ENCODE results near the gene TOX2. TPM values are rescaled to one million over a fixed set of nuclear protein-coding genes. Genes with fewer than 3 reads are reported as not detected.

Gene TOX2
- total and polyA plus RNA-seq, 2 of the 8 experiments (the other 6 are each of a cell fraction or from before 2014, with no cell fraction given) = 1.8 to 3.4 TPM

GRCh38 chr20:44014807-44015732 lies 100.4 kb downstream of the TOX2 start:
- Histone ChIP-seq H3K23me2 (ENCODE audit: low read depth, low read length) (no peaks in the 10 kb centered on the region), H3K9ac (replicated peaks in 1 of 4; ENCODE audit: extremely low read depth in 1 of 4, low read depth in 3 of 4, low read length in 3 of 4) (no peak overlapping the region), H3K36me3 (ENCODE audit: control insufficient read depth in 2 of 4, insufficient read depth in 4 of 4, low read length in 3 of 4) (no peaks in the 10 kb centered on the region), H2BK12ac (ENCODE audit: low read depth, low read length) (no peak overlapping the region), H3K4me3 (ENCODE audit: extremely low read depth in 1 of 4, insufficient read depth in 2 of 4, low read depth in 3 of 4, low read length in 4 of 4) (no peak overlapping the region), H3K56ac (replicated peaks; ENCODE audit: insufficient read length, low read depth, low read length) (no peak overlapping the region), H3K9me3 (ENCODE audit: insufficient read depth in 2 of 2, low read depth in 1 of 2, low read length in 1 of 2) (no peaks in the 10 kb centered on the region), H3K79me2 (ENCODE audit: control insufficient read depth in 1 of 2, insufficient read depth in 2 of 2, low read length in 2 of 2) (no peaks in the 10 kb centered on the region), H2AFZ (ENCODE audit: low read length) (no peak overlapping the region), H3K27me3 (replicated peaks in 1 of 4; ENCODE audit: control insufficient read depth in 3 of 4, extremely low read depth in 1 of 4, insufficient read depth in 3 of 4, low read length in 3 of 4) (no peaks in the 10 kb centered on the region), H3K79me1 (ENCODE audit: low read depth, low read length) (no peaks in the 10 kb centered on the region), H4K20me1 (replicated peaks in 1 of 2; ENCODE audit: control insufficient read depth in 1 of 2, insufficient read depth in 2 of 2, low read length in 2 of 2) (no peaks in the 10 kb centered on the region), H2AK5ac (ENCODE audit: low read depth, low read length) (no peak overlapping the region), H3K14ac (ENCODE audit: insufficient read length) (no peak overlapping the region), H3K4me2 (ENCODE audit: insufficient read depth in 1 of 2, low read depth in 2 of 2, low read length in 2 of 2) (no peak overlapping the region), H3K27ac (ENCODE audit: low read depth, low read length) (no peak overlapping the region), H4K91ac (replicated peaks; ENCODE audit: insufficient read length, low read length) (no peak overlapping the region), H3K4ac (replicated peaks; ENCODE audit: insufficient read length, low read depth, low read length) (no peak overlapping the region), H4K5ac (ENCODE audit: insufficient read length, low read depth, low read length) (no peak overlapping the region), H4K8ac (ENCODE audit: extremely low read depth, insufficient read depth, low read length) (no peak overlapping the region), H2BK5ac (ENCODE audit: low read depth, low read length) (no peak overlapping the region), H2BK15ac (ENCODE audit: low read length) (no peak overlapping the region), H3K18ac (ENCODE audit: extremely low read depth, low read length) (no peak overlapping the region), H3K23ac (ENCODE audit: insufficient read length) (no peak overlapping the region), H2BK120ac (replicated peaks; ENCODE audit: low read depth, low read length) (no peak overlapping the region), H3K4me1 (replicated peaks in 1 of 4; ENCODE audit: control insufficient read depth in 3 of 4, insufficient read depth in 4 of 4, low read length in 3 of 4) (0 out of 7 replicates have a peak, but pooled peaks cover 0 to 2% (median 0%) of the 10 kb centered on the region in 4 experiments), H2BK20ac (ENCODE audit: low read length) (0 out of 2 replicates have a peak overlapping the region, but pooled peaks have one; percentile 37)
- no peak for DNase-seq (ENCODE audit: low read depth in 1 of 2, low spot score in 2 of 2)
- 89% methylated on average over 17 of the region's 17 CpGs; no CpG with 5 or more reads in 1 of the 2 experiments for WGBS, 2 experiments (ENCODE audit: extremely low coverage in 1 of 2, insufficient coverage in 1 of 2, insufficient read length in 1 of 2, insufficient replicate concordance in 2 of 2, low coverage in 1 of 2, low lambda C conversion rate in 2 of 2, missing lambda C conversion rate in 1 of 2)
- ChIA-PET CTCF (ENCODE audit: partially characterized antibody) (interaction anchor here (0.7 kb wide), 1 partner anchor 21 kb away, joined by 3 read pairs; no protein-coding TSS in a partner anchor), POLR2A (ENCODE audit: partially characterized antibody) (interaction anchor here (0.7 kb wide), 1 partner anchor 497 kb away, joined by 3 read pairs; no protein-coding TSS in a partner anchor)
- no peak for FAIRE-seq
- TF ChIP-seq HDAC6 (IDR thresholded peaks at IDR 0.05; ENCODE audit: low read depth, low read length) (no peak), SP2 (IDR thresholded peaks at IDR 0.05; ENCODE audit: low read length) (no peak), E2F6 (IDR thresholded peaks at IDR 0.05) (no peak), NRF1 (IDR thresholded peaks at IDR 0.05; ENCODE audit: low read depth, low read length) (no peak), CBX5 (IDR thresholded peaks at IDR 0.05; ENCODE audit: low read depth, low read length) (no peak), TAF7 (optimal IDR thresholded peaks at IDR 0.05; ENCODE audit: borderline replicate concordance, low read depth, low read length) (no peak), CTBP2 (IDR thresholded peaks at IDR 0.05; ENCODE audit: borderline replicate concordance, insufficient read depth, insufficient read length, low read length) (no peak), POU5F1 (IDR thresholded peaks at IDR 0.05; ENCODE audit: low read depth, low read length) (no peak), CHD2 (IDR thresholded peaks at IDR 0.05; ENCODE audit: low read length) (no peak), RBBP5 (IDR thresholded peaks at IDR 0.05; ENCODE audit: borderline replicate concordance, low read depth, low read length) (no peak), YY1 (IDR thresholded peaks at IDR 0.05; ENCODE audit: low read depth, low read length) (no peak)

Measured in H1 (cell line).